K562 (cell line): Measurements from ENCODE around the gene SLC39A11. TPM values are rescaled to one million over a fixed set of nuclear protein-coding genes. Genes with fewer than 3 reads are reported as not detected.

ENCODE experiments used
- ATAC-seq: fragments of 200-7000 bp; cut with Tn5 transposase; 3 replicates; pipeline ENCODE4 v1.9.1; 2020; ENCODE audit warnings: moderate library complexity
- BruUV-seq: library from RNA; stranded (reverse); fragments of 400-500 nt; replicated peaks from 2 replicates; lab custom pipeline; 2021; lab: Mats Ljungman, UMichigan
- CTCF ChIA-PET: fragments of 300-600 bp; formaldehyde crosslinking; extraction: SDS; loops from one replicate; lab custom pipeline; 2021; ENCODE audit warnings: low intra/inter-chr PET ratio; lab: Yijun Ruan, JAX
- POLR2A ChIA-PET: fragments of 300-600, 350-650 bp; sonication (Branson Sonifier 250); formaldehyde crosslinking; extraction: SDS; loops from one replicate; lab custom pipeline; 2021; ENCODE audit warnings: antibody characterized with exemption, inconsistent platforms; lab: Yijun Ruan, JAX
- DNase-seq, 4 experiments: peaks; one replicate each; pipeline versions ENCODE4 v3.0.0 to v3.0.0-alpha.2; 2011 to 2018; ENCODE audit warnings: low spot score in 3 of 4, mixed read lengths in 3 of 4; ENCODE audit errors: extremely low read depth in 1 of 4
- FAIRE-seq: peaks from 2 replicates; lab custom pipeline; 2011; peaks lifted over from hg19 to GRCh38; lab: Jason Lieb, UNC
- H2AFZ ChIP-seq: 2 replicates; pipeline ENCODE4 v1.6.0; 2011; ENCODE audit warnings: low read depth, low read length, control low read depth, inconsistent platforms
- H3K27ac ChIP-seq: fragments of 200-600 bp; 3 replicates; pipeline ENCODE4 v1.8.0; 2011; ENCODE audit warnings: low read depth, mild to moderate bottlenecking, control low read depth, inconsistent platforms, low read length, moderate library complexity, mixed read lengths; ENCODE audit errors: extremely low read depth
- H3K27me3 ChIP-seq, 2 experiments: fragments of 300-600 bp in 1 of 2; 2 replicates in 1 of 2; 3 replicates in 1 of 2; pipeline versions ENCODE4 v1.6.0 to v1.8.0; 2011; ENCODE audit warnings: inconsistent platforms in 2 of 2, low read length in 2 of 2, mild to moderate bottlenecking in 1 of 2, mixed read lengths in 1 of 2, moderate library complexity in 1 of 2; ENCODE audit not compliant: control insufficient read depth in 2 of 2, insufficient read depth in 2 of 2
- H3K36me3 ChIP-seq: fragments of 300-600 bp; 3 replicates; pipeline ENCODE4 v1.8.0; 2011; ENCODE audit warnings: mild to moderate bottlenecking, low read length, inconsistent platforms; ENCODE audit not compliant: control insufficient read depth, insufficient read depth
- H3K4me1 ChIP-seq, 2 experiments: fragments of 200-600 bp in 1 of 2; replicated peaks in 1 of 2; 2 replicates in 1 of 2; 3 replicates in 1 of 2; pipeline versions ENCODE4 v1.5.1 to v1.8.0; 2011; ENCODE audit warnings: inconsistent platforms in 2 of 2, low read length in 2 of 2, mild to moderate bottlenecking in 1 of 2, mixed read lengths in 1 of 2, moderate library complexity in 1 of 2; ENCODE audit not compliant: control insufficient read depth in 2 of 2, insufficient read depth in 2 of 2
- H3K4me2 ChIP-seq: 2 replicates; pipeline ENCODE4 v1.6.1; 2011; ENCODE audit warnings: low read length, control low read depth, inconsistent platforms, mixed read lengths; ENCODE audit not compliant: insufficient read depth
- H3K4me3 ChIP-seq: fragments of 200-600 bp; sonication (generic), shearing (Covaris generic); 2 replicates; pipeline ENCODE4 v1.5.1; 2016; ENCODE audit warnings: control low read depth, inconsistent platforms
- H3K79me2 ChIP-seq: fragments of 200-600 bp; 3 replicates; pipeline ENCODE4 v1.8.0; 2011; ENCODE audit warnings: low read length, inconsistent platforms; ENCODE audit not compliant: control insufficient read depth, insufficient read depth
- H3K9ac ChIP-seq, 2 experiments: 2 replicates each; pipeline versions ENCODE4 v1.6.0 to v1.6.1; 2011; ENCODE audit warnings: low read depth in 2 of 2, low read length in 2 of 2, control low read depth in 1 of 2, inconsistent platforms in 1 of 2, mild to moderate bottlenecking in 1 of 2, mixed read lengths in 1 of 2; ENCODE audit not compliant: insufficient read depth in 1 of 2
- H3K9me1 ChIP-seq: one replicate; pipeline ENCODE4 v1.6.0; 2011; ENCODE audit warnings: inconsistent platforms, mild to moderate bottlenecking, low read length, moderate library complexity; ENCODE audit not compliant: control insufficient read depth, insufficient read depth
- H3K9me3 ChIP-seq: replicated peaks from 2 replicates; pipeline ENCODE4 v1.5.1; 2011; ENCODE audit warnings: low read depth, low read length, inconsistent platforms; ENCODE audit not compliant: control insufficient read depth, insufficient read depth
- H4K20me1 ChIP-seq: replicated peaks from 2 replicates; pipeline ENCODE4 v1.6.1; 2011; ENCODE audit warnings: low read length, inconsistent platforms, mixed read lengths; ENCODE audit not compliant: control insufficient read depth, insufficient read depth
- ARHGAP35 ChIP-seq: fragments of 450-650 bp; IDR thresholded peaks from 2 replicates; pipeline ENCODE4 v1.6.1; 2018; ENCODE audit not compliant: partially characterized antibody
- CBX2 ChIP-seq: fragments of 200-600 bp; sonication (generic); IDR thresholded peaks from one replicate; pipeline ENCODE4 v1.6.1; 2012; ENCODE audit warnings: mild to moderate bottlenecking, low read length, inconsistent platforms; ENCODE audit not compliant: insufficient read depth, poor library complexity, severe bottlenecking
- CXXC5 ChIP-seq: fragments of 250-450 bp; sonication (Bioruptor Pico); IDR thresholded peaks from 2 replicates; pipeline ENCODE4 v1.8.0; 2022; ENCODE audit warnings: inconsistent platforms, mild to moderate bottlenecking, moderate library complexity
- FOS ChIP-seq: IDR thresholded peaks from 3 replicates; pipeline ENCODE4 v1.6.1; 2011; ENCODE audit not compliant: insufficient read length; ENCODE audit errors: extremely low read depth
- KLF6 ChIP-seq: fragments of 250-450 bp; sonication (Bioruptor Pico); IDR thresholded peaks from 2 replicates; pipeline ENCODE4 v1.4.0; 2020; ENCODE audit warnings: mild to moderate bottlenecking, moderate library complexity, borderline replicate concordance
- POLR3G ChIP-seq: IDR thresholded peaks from 2 replicates; pipeline ENCODE4 v1.6.1; 2011; ENCODE audit not compliant: insufficient read length, insufficient replicate concordance; ENCODE audit errors: extremely low read depth
- RBBP5 ChIP-seq: fragments of 200-600 bp; sonication (generic); IDR thresholded peaks from 2 replicates; pipeline ENCODE4 v1.6.1; 2012; ENCODE audit warnings: borderline replicate concordance, mild to moderate bottlenecking, low read length, control low read depth, inconsistent platforms; ENCODE audit not compliant: insufficient read depth, poor library complexity, severe bottlenecking
- TSC22D4 ChIP-seq: fragments of 450-650 bp; IDR thresholded peaks from 2 replicates; pipeline ENCODE4 v1.6.1; 2016; ENCODE audit warnings: missing genetic modification characterization, missing biosample characterization, control low read depth
- ZNF23 ChIP-seq: fragments of 250-450 bp; sonication (Bioruptor Pico); IDR thresholded peaks from 2 replicates; pipeline ENCODE4 v1.4.0; 2020; ENCODE audit warnings: mild to moderate bottlenecking
- WGBS: fragments of 100-300 bp; shearing (Covaris generic); methylation state at CpG from one replicate; pipeline ENCODE4 v1.1.6; 2016; ENCODE audit warnings: low coverage, mixed read lengths; ENCODE audit not compliant: insufficient coverage; ENCODE audit errors: missing lambda C conversion rate; 5-methylcytosine and 5-hydroxymethylcytosine counted together
- in situ Hi-C: fragments of 300-500 bp; cut with MboI; formaldehyde crosslinking; loops from 4 replicates; pipeline ENCODE4 v1.15.0; 2018; ENCODE audit warnings: inconsistent platforms, mixed read lengths
- intact Hi-C: fragments of 100-400 bp; cut with micrococcal nuclease; formaldehyde crosslinking; loops from 2 replicates; pipeline ENCODE4 v1.14.2; 2022
- polyA plus RNA-seq, 8 experiments: library from polyadenylated mRNA; depleted of rRNA in 4 of 8; stranded (reverse) in 5 of 8; unstranded in 3 of 8; fragments of >200 nt; fragmentation: Nextera tagmentation in 2 of 8; fragmentation: Illumina TruSeq in 1 of 8; extraction: Ambion mirVana in 2 of 8; extraction: Trizol in 1 of 8; gene quantifications; 2 replicates each; pipeline versions ENCODE4 v1.2.1 to v1.2.3, GENCODE V29; 2011 to 2014; ENCODE audit warnings: inconsistent platforms in 1 of 8, missing spikeins in 1 of 8
- total RNA-seq, 7 experiments: library from RNA; depleted of rRNA in 6 of 7; stranded (reverse); fragments of >200 nt in 6 of 7; fragmentation: Illumina TruSeq in 2 of 7; extraction: Trizol in 2 of 7; gene quantifications; 2 replicates each; pipeline versions ENCODE4 v1.2.1 to v1.2.3, GENCODE V29; 2011 to 2021; ENCODE audit warnings: low replicate concordance in 1 of 7
- TF ChIP-seq, protein P1 (sequence below): fragments of 450-650 bp; IDR thresholded peaks from one replicate; pipeline ENCODE4 v1.6.1; 2018; ENCODE audit warnings: mild to moderate bottlenecking, moderate library complexity; ENCODE audit not compliant: partially characterized antibody
- TF ChIP-seq, protein P2 (sequence below): fragments of 450-650 bp; IDR thresholded peaks from 2 replicates; pipeline ENCODE4 v1.7.0; 2016; ENCODE audit warnings: borderline replicate concordance

The SLC39A11 gene
- total and polyA plus RNA-seq, 9 of the 15 experiments (the other 6 are each of a cell fraction or from before 2014, with no cell fraction given) = 10.5 to 26.4 (median 13.4) TPM

DNA sequence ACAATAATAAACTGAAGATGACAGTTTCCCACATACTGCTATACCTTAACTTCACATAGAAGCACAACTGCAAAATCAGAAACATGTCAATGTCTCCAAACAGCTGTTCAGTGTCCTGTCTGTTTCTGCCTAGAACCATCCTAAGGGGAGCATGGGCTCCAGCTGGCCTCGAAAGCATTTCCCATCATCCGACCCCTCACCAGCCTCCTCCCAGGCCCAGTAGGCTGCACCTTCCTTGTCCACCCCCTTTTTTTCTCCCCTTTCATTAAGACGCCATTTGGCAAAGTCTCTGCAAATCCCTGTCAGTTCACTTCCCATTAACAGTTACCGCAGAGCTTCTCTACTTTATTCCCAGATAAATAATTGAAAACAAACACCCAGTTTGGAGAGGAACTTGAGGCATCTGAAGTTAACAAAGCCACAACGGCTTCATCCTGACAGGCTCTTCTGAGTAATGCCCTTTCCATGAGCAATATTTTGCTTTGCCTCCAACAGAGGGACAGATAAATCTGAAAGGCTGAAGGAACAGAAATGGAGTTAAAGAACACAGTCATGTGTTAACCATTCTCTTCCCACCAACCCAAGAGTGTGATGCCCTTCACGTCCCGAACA, 65.3 kb downstream of the SLC39A11 start:
- no peak overlapping the region for H3K27ac ChIP-seq
- ChIA-PET POLR2A (interaction anchor here (0.6 to 0.7 kb wide), 3 partner anchors 28 to 384 kb away, joined by 3 read pairs; no protein-coding TSS in a partner anchor), CTCF (no interaction called here)
- no peak for FAIRE-seq
- no peak overlapping the region for H3K4me3 ChIP-seq
- H2AFZ ChIP-seq = no peak overlapping the region
- H3K4me1 ChIP-seq = peaks cover 6 to 15% of the 10 kb centered on the region in 2 experiments; a peak in 3 of 5 replicates
- H3K4me2 ChIP-seq = no peak overlapping the region
- H3K9ac ChIP-seq = no peak overlapping the region
- H3K9me1 ChIP-seq = no peaks in the 10 kb centered on the region
- TF ChIP-seq, protein P1, sequence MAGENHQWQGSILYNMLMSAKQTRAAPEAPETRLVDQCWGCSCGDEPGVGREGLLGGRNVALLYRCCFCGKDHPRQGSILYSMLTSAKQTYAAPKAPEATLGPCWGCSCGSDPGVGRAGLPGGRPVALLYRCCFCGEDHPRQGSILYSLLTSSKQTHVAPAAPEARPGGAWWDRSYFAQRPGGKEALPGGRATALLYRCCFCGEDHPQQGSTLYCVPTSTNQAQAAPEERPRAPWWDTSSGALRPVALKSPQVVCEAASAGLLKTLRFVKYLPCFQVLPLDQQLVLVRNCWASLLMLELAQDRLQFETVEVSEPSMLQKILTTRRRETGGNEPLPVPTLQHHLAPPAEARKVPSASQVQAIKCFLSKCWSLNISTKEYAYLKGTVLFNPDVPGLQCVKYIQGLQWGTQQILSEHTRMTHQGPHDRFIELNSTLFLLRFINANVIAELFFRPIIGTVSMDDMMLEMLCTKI = no peak
- no peak for TF ChIP-seq TSC22D4 (tag)
- TF ChIP-seq RBBP5 = no peak
- no peak for TF ChIP-seq CXXC5 (CRISPR knock-in tag)
- TF ChIP-seq CBX2 = no peak
- TF ChIP-seq, protein P2, sequence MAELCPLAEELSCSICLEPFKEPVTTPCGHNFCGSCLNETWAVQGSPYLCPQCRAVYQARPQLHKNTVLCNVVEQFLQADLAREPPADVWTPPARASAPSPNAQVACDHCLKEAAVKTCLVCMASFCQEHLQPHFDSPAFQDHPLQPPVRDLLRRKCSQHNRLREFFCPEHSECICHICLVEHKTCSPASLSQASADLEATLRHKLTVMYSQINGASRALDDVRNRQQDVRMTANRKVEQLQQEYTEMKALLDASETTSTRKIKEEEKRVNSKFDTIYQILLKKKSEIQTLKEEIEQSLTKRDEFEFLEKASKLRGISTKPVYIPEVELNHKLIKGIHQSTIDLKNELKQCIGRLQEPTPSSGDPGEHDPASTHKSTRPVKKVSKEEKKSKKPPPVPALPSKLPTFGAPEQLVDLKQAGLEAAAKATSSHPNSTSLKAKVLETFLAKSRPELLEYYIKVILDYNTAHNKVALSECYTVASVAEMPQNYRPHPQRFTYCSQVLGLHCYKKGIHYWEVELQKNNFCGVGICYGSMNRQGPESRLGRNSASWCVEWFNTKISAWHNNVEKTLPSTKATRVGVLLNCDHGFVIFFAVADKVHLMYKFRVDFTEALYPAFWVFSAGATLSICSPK = no peak
- no peak for TF ChIP-seq FOS
- no peak for TF ChIP-seq POLR3G
- no peak for TF ChIP-seq ARHGAP35
- no peak for TF ChIP-seq ZNF23 (CRISPR knock-in tag)
- TF ChIP-seq KLF6 (CRISPR knock-in tag) = no peak
- intact Hi-C loops = no loop called here
- no peak for DNase-seq
- no peaks in the 10 kb centered on the region for H4K20me1 ChIP-seq
- H3K79me2 ChIP-seq = no peaks in the 10 kb centered on the region
- ATAC-seq = no peak
- H3K36me3 ChIP-seq = peaks cover 14% of the 10 kb centered on the region; the same call in 1 of the 3 replicates
- no peaks in the 10 kb centered on the region for H3K9me3 ChIP-seq
- 68% methylated on average over 6 of the region's 7 CpGs for WGBS
- H3K27me3 ChIP-seq = no peaks in the 10 kb centered on the region
- BruUV-seq = TSS peak; percentile 25
- in situ Hi-C loops = no loop called here
